Measurements from ENCODE around the gene MRAP2. TPM values are rescaled to one million over a fixed set of nuclear protein-coding genes. Genes with fewer than 3 reads are reported as not detected.
"Not testable (repeated sequence)": the region's sequence is repeated elsewhere in the genome, so short reads cannot be mapped to it uniquely, and the experiment has no call there.

The MRAP2 gene
- total RNA-seq, 1 experiment from 2014 or later: 4.9 TPM

- Mint-ChIP-seq H3K27ac (no peak overlapping the region), H3K27me3 (ENCODE audit: low read depth) (no peaks in the 10 kb centered on the region), H3K36me3 (peaks cover 5% of the 10 kb centered on the region), H3K4me1 (no peaks in the 10 kb centered on the region), H3K4me3 (no peak overlapping the region), H3K9me3 (peaks cover 27% of the 10 kb centered on the region)
- CTCF ChIA-PET: no interaction called here
- POLR2A ChIA-PET: no interaction called here
- ATAC-seq: no peak
- no peak for DNase-seq (ENCODE audit: low spot score)
- TF ChIP-seq E2F5 (CRISPR knock-in tag; IDR thresholded peaks at IDR 0.05): no peak
- TF ChIP-seq JUN (CRISPR knock-in tag; IDR thresholded peaks at IDR 0.05): no peak
- no peak for TF ChIP-seq ZNF219 (CRISPR knock-in tag; IDR thresholded peaks at IDR 0.05; ENCODE audit: borderline replicate concordance)
- no peak for TF ChIP-seq MAX (CRISPR knock-in tag; IDR thresholded peaks at IDR 0.05)
- no peak for TF ChIP-seq PRDM15 (CRISPR knock-in tag; IDR thresholded peaks at IDR 0.05)
These were observed 69.5 kb downstream of the MRAP2 start for GRCh38 chr6:84103029-84103428.

- H3K27me3 Mint-ChIP-seq (ENCODE audit: low read depth); DNase-seq (ENCODE audit: low spot score); H3K4me1 Mint-ChIP-seq; H3K36me3 Mint-ChIP-seq; H3K4me3 Mint-ChIP-seq; ATAC-seq; CTCF ChIA-PET; H3K27ac Mint-ChIP-seq; POLR2A ChIA-PET: not testable (repeated sequence)
- H3K9me3 Mint-ChIP-seq: peaks cover 32% of the 10 kb centered on the region
These were observed 71.8 kb downstream of the MRAP2 start for GRCh38 chr6:84105215-84105924.

- ChIA-PET CTCF (no interaction called here), POLR2A (no interaction called here)
- ATAC-seq (no peak), DNase-seq (ENCODE audit: low spot score) (no peak)
- H3K36me3 Mint-ChIP-seq: peaks cover 5% of the 10 kb centered on the region
- H3K4me3 Mint-ChIP-seq: no peak overlapping the region
- H3K27me3 Mint-ChIP-seq (ENCODE audit: low read depth): no peaks in the 10 kb centered on the region
- H3K4me1 Mint-ChIP-seq: no peaks in the 10 kb centered on the region
- TF ChIP-seq ATF6 (CRISPR knock-in tag; IDR thresholded peaks at IDR 0.05) (no peak), FOXK1 (CRISPR knock-in tag; IDR thresholded peaks at IDR 0.05) (no peak), ZNF138 (CRISPR knock-in tag; conservative IDR thresholded peaks at IDR 0.05) (no peak)
- H3K9me3 Mint-ChIP-seq: peaks cover 29% of the 10 kb centered on the region
- no peak overlapping the region for H3K27ac Mint-ChIP-seq
These were observed 73.9 kb downstream of the MRAP2 start for GRCh38 chr6:84107495-84107894.

GRCh38 chr6:84111351-84111750 lies 77.8 kb downstream of the MRAP2 start:
- H3K4me3 Mint-ChIP-seq; H3K36me3 Mint-ChIP-seq; H3K4me1 Mint-ChIP-seq; H3K27me3 Mint-ChIP-seq (ENCODE audit: low read depth); CTCF ChIA-PET; POLR2A ChIA-PET; H3K27ac Mint-ChIP-seq; ATAC-seq; DNase-seq (ENCODE audit: low spot score): not testable (repeated sequence)
- peaks cover 23% of the 10 kb centered on the region for H3K9me3 Mint-ChIP-seq

- POLR2A ChIA-PET, H3K27ac Mint-ChIP-seq: not testable (repeated sequence)
These were observed 81.5 kb downstream of the MRAP2 start for GRCh38 chr6:84114933-84115594.

More at GRCh38 chr6:84114933-84115594, 81.5 kb downstream of the MRAP2 start:
- CTCF ChIA-PET; H3K4me1 Mint-ChIP-seq; H3K27me3 Mint-ChIP-seq (ENCODE audit: low read depth); H3K4me3 Mint-ChIP-seq; DNase-seq (ENCODE audit: low spot score); ATAC-seq; H3K36me3 Mint-ChIP-seq: not testable (repeated sequence)
- peaks cover 28% of the 10 kb centered on the region for H3K9me3 Mint-ChIP-seq

Data from WTC11 (cell line).